DMS153 treated with DMSO at 0.1 percent for 48 hours (cell line): ENCODE results near the gene LGR6.

Experiments
- DNase-seq: peaks from one replicate; lab custom pipeline; 2025; ENCODE audit not compliant: unreplicated experiment; lab: John Stamatoyannopoulos, UW

Gene LGR6

GRCh38 chr1:202283379-202283844 is 89.8 kb downstream of the LGR6 start:
- peak; percentile 48 for DNase-seq

- DNase-seq: no peak
These were observed 90.4 kb downstream of the LGR6 start for GRCh38 chr1:202283991-202284390.

GRCh38 chr1:202285908-202286307 is 92.3 kb downstream of the LGR6 start:
- DNase-seq: no peak

GRCh38 chr1:202286622-202287097 is 93.1 kb downstream of the LGR6 start:
- DNase-seq: no peak

- DNase-seq: no peak
These were observed 93.6 kb downstream of the LGR6 start for GRCh38 chr1:202287196-202287595.

GRCh38 chr1:202288177-202288576 is 94.6 kb downstream of the LGR6 start:
- DNase-seq: peak; percentile 58

GRCh38 chr1:202289009-202289408 is 95.4 kb downstream of the LGR6 start:
- no peak for DNase-seq

- DNase-seq: no peak
These were observed 97.4 kb downstream of the LGR6 start for GRCh38 chr1:202291001-202291400.

- no peak for DNase-seq
These were observed 98.5 kb downstream of the LGR6 start for GRCh38 chr1:202291961-202292712.

GRCh38 chr1:202292773-202293172 is 99.2 kb downstream of the LGR6 start:
- DNase-seq: no peak

GRCh38 chr1:202293569-202293968 is 100.0 kb downstream of the LGR6 start:
- DNase-seq: no peak

GRCh38 chr1:202302166-202302565 is 108.6 kb downstream of the LGR6 start:
- no peak for DNase-seq

- DNase-seq: no peak
These were observed 110.8 kb downstream of the LGR6 start for GRCh38 chr1:202304375-202304774.

- no peak for DNase-seq
These were observed 111.6 kb downstream of the LGR6 start for GRCh38 chr1:202305168-202305567.

- DNase-seq: no peak
These were observed 113.1 kb downstream of the LGR6 start for GRCh38 chr1:202306535-202307345.

- DNase-seq: no peak
These were observed 116.6 kb downstream of the LGR6 start for GRCh38 chr1:202310071-202310725.

- DNase-seq: no peak
These were observed 117.1 kb downstream of the LGR6 start for GRCh38 chr1:202310746-202311145.

- no peak for DNase-seq
These were observed 118.5 kb downstream of the LGR6 start for GRCh38 chr1:202311875-202312635.

GRCh38 chr1:202315576-202316168 is 122.1 kb downstream of the LGR6 start:
- peak; percentile 79 for DNase-seq

GRCh38 chr1:202316186-202316585 is 122.6 kb downstream of the LGR6 start:
- DNase-seq: no peak
